ENCODE results near the gene KIT.

The KIT gene

GRCh38 chr4:54750341-54750740 is 92.6 kb downstream of the KIT start:
- no peak for DNase-seq

GRCh38 chr4:54754394-54754793 is 96.6 kb downstream of the KIT start:
- no peak for DNase-seq

GRCh38 chr4:54764476-54764875 is 106.7 kb downstream of the KIT start:
- no peak for DNase-seq

- DNase-seq, result no peak
Observed at GRCh38 chr4:54767376-54767775, 109.6 kb downstream of the KIT start.

- DNase-seq, result no peak
Observed at GRCh38 chr4:54773022-54773421, 115.3 kb downstream of the KIT start.

- DNase-seq, result no peak
Observed at GRCh38 chr4:54779036-54779435, 121.3 kb downstream of the KIT start.

GRCh38 chr4:54779476-54780148 is 121.9 kb downstream of the KIT start:
- DNase-seq, result no peak

GRCh38 chr4:54780149-54780495 is 122.4 kb downstream of the KIT start:
- no peak for DNase-seq

GRCh38 chr4:54781756-54782155 is 124.0 kb downstream of the KIT start:
- no peak for DNase-seq

- no peak for DNase-seq
Observed at GRCh38 chr4:54783402-54784110, 125.8 kb downstream of the KIT start.

GRCh38 chr4:54784161-54784671 is 126.5 kb downstream of the KIT start:
- no peak for DNase-seq
